LNCaP clone FGC (cell line): ENCODE data around the gene TAOK2.
A peak's percentile ranks its signal among the peaks of the same experiment; 100 is the strongest.

Source experiments
- DNase-seq: peaks from one replicate; pipeline ENCODE4 v3.0.0-alpha.2; 2011; ENCODE audit warnings: low read depth
- H3K4me3 ChIP-seq: 2 replicates; pipeline ENCODE4 v1.5.1; 2011; ENCODE audit warnings: mild to moderate bottlenecking, low read depth, low read length, control low read depth
- TF ChIP-seq, protein P1 (sequence below): IDR thresholded peaks from 2 replicates; pipeline ENCODE4 v1.5.1; 2012; ENCODE audit warnings: mild to moderate bottlenecking; ENCODE audit not compliant: control insufficient read depth, insufficient read depth; ENCODE audit errors: extremely low read depth

Gene TAOK2

DNA sequence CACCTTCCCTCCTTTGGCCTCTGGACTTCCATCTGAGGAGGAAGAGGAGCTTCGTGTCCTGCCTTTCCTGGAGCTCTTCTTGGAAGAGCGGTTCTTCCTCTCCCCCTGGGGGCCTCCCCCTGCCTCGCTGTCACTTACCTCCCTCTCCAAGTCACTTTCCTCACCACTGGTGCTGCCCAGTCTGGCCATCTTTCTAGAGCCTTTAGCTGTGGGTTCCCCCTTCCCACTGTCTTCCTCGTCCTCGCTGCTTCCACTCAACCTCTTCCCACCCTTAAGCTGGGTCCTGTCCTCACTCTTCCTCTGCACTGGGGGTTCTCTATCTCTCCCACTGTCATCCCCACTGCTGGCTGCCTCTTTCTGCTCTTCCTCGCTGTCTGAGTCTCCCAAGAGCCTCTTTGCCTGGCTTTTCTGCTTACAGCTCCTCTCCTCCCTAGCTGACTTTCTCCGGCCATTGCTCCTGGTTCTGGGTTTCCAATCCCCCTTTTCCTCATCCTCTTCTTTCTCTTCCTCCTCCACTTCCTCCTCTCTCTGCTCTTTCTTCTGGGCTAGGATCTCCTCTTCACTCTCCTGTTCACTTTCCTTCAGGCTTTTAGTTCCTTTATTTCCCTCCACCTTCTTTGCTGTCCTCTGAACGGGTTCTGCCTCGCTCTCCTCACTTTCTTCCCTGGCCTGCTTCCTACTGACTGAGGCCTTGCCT, 20.4 kb downstream of the TAOK2 start:
- DNase-seq = no peak
- TF ChIP-seq, protein P1, sequence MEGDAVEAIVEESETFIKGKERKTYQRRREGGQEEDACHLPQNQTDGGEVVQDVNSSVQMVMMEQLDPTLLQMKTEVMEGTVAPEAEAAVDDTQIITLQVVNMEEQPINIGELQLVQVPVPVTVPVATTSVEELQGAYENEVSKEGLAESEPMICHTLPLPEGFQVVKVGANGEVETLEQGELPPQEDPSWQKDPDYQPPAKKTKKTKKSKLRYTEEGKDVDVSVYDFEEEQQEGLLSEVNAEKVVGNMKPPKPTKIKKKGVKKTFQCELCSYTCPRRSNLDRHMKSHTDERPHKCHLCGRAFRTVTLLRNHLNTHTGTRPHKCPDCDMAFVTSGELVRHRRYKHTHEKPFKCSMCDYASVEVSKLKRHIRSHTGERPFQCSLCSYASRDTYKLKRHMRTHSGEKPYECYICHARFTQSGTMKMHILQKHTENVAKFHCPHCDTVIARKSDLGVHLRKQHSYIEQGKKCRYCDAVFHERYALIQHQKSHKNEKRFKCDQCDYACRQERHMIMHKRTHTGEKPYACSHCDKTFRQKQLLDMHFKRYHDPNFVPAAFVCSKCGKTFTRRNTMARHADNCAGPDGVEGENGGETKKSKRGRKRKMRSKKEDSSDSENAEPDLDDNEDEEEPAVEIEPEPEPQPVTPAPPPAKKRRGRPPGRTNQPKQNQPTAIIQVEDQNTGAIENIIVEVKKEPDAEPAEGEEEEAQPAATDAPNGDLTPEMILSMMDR = no peak
- peak overlapping the region; percentile 98 for H3K4me3 ChIP-seq

DNA sequence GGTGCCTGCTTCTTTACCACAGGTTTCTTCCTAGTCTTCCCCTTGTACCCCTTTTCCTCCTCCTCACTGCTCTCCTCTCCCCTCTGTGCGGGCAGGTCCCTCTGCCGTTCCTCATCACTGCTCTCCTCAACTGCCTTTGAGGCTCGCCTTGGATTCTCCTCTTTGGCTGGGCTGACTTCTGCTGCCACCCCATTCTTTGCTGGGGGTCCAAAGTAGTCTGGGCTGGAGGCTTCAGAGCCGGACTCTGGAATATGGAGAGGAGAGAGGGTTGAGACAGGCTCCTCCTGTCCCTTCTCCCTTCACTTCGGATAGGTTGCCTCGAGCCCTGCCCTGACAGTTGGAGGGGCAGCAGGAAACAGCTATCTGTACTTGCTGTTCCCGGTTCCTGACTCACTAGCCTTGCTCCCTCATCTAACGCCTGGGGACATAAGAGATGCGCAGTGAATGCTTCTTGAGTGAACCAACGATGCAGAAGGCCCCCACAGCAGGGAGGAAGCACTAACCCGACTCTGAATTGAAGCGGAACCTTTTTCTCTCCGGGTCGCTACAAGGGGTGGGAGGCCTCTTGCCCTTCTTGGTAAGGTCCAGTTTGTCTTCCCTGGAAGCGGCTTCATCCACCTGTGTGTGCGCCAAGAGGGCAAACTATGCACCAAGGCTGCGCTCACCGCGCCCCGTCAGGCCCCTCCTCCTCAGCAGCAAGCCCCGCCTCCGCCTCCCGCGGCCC, 21.1 kb downstream of the TAOK2 start:
- TF ChIP-seq, protein P1 = no peak
- no peak for DNase-seq

DNA sequence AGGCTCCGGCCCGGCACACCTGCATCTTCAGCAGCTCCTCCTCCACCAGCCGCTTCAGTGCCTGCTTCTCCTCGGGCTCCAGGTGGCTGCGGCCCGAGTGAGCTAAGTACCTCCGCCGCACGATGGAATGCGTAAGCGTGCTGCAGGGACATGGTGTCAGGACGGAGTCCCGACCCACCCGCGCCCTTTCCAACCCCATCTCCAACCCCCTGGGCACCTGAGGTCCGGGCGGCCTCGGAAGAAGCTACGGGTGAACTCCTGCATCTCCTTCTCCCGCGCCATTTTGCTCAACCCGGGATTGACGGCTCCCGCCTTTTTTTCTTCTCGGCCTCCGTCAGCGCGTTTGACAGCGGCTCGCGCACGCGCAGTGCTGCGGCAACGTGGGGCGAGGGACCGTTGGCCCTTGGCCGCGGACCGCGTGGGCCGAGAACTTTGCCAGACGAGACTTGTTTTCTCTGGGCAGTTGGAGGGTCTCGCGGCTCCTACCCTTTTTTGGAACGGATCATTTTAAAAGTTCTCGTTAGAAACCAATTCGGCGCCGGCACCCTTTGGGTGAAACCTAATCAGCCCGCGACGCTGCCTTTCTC, 21.7 kb downstream of the TAOK2 start, which contains the start of gene HIRIP3:
HIRIP3 (minus strand) TSS at position 294 of the 587 bp plus-strand sequence; CDS start at position 282, 12 bp downstream.
- TF ChIP-seq, protein P1 = no peak
- DNase-seq = peak; percentile 47
- peak within 1 kb of the TSS; percentile 98 for H3K4me3 ChIP-seq

More for the DNA sequence above, 21.1 kb downstream of the TAOK2 start:
- peak overlapping the region; percentile 98 for H3K4me3 ChIP-seq

DNA sequence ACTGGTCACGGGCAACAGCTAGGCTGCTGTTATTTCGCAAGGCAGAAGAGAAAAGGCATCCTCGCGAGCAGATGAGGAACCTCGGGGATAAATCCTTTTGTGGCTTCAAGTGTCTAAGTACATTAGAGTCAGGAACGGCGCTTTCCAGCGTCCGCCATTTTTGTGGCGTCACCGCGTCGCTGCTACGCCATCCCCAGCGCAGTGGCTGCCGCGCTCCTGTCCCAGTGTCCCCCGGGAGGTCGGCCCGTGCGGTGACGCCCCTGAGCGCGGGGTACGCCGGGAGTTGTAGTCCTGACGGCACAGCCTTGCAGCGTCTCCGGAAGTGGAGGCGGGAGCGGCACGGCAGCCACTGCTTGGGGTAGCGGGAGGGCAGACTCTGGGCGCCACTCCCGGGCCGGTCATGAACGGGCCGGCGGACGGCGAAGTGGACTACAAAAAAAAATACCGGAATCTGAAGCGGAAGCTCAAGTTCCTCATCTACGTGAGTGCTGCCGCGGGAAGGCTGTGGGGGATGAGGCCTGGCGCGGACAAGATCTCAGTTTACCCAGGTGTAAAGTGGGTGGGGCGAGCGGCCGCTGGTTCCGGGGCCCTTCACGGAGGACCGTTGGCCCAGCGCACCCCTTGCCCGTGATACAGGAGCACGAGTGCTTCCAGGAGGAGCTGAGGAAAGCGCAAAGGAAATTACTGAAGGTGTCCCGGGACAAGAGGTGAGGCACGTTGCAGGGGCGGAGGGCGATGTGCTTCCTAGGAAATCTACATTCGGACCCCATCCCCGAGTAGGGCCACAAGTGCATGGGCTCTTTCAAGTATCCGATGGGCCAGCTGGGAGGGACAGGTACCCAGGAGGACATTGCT, 22.5 kb downstream of the TAOK2 start, which contains the start of gene INO80E:
INO80E (plus strand) TSS at position 331 of the 855 bp plus-strand sequence; CDS start at position 401, 70 bp downstream.
- H3K4me3 ChIP-seq = peak within 1 kb of the TSS; percentile 98
- DNase-seq = peak; percentile 86

DNA sequence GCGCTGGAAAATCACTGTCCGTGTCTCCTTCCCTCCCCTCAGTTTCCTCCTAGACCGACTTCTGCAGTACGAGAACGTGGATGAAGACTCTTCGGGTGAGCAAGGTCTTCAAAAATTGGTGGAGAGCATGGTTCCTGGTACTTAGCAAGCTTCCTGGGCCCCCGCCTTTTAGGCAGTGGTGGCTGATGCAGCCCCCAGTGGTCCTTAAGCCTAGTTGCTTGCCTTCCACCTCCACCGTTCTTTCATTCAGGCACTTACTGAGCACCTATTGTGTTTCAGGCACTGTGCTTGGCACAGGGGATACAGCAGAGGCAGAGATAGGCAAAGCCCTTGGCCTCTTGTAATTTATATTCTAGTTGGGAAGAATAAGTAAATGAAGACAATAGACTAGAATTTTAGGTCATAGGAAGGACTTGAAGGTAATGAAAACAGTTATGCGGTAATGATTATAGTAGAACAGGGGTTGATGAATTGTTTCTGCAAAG, 23.1 kb downstream of the TAOK2 start:
- DNase-seq = no peak
- peak overlapping the region; percentile 98 for H3K4me3 ChIP-seq
- TF ChIP-seq, protein P1 = no peak

More for the DNA sequence above, 22.5 kb downstream of the TAOK2 start, which contains the start of gene INO80E:
- TF ChIP-seq, protein P1 = no peak

DNA sequence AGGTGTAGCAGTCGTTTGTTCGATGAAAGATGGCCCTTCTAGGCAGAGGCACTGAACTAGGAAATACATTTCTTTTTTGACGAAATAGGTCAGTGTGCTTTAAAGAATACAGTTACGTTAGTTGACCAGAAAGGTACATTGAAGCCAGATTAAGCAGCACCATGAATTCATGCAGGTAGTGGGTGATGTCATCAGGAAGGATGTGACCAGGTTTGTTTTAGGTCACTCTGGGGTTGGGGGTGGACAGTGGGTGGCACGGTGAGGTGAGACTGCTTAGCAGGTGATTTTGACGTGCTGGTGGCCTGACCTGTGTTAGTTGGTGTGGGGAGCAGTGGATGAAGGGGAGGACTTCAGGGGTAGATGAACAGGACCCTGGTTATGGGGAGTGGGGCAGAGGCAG, 25.9 kb downstream of the TAOK2 start:
- TF ChIP-seq, protein P1 = no peak
- no peak overlapping the region for H3K4me3 ChIP-seq
- no peak for DNase-seq
